ENCODE data around the gene SULT4A1.

DNA sequence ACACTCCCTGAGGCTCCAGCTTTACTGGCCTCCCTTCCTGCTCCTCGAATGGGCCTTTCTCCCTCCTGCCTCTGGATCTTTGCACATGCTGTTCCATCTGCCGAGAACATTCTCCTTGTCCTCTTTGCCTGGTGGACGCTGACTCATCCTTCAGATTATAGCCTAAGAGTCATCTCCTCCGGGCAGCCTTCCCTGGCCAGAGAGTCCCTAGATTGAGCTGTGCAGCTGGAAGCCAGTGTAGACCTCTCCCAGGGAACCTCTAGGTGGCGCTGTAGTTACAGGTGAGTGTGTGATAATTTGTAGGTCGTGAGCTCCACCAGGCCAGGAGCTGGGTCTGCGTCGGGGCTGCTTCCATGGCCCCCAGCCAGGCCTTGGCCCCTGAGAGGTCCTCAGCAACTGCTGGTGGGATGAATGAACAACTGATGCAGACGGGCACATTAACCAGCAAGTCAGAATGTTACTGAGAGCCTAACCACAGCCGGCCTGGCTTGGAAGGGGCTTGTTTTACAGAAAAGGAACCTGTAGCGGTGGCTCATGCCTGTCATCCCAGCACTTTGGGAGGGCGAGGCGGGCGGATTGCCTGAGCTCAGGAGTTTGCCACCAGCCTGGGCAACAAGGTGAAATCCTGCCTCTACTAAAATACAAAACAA, 20.8 kb upstream of the SULT4A1 start:
- no peak for TF ChIP-seq POLR2A (conservative IDR thresholded peaks at IDR 0.05)
- TF ChIP-seq NKRF (IDR thresholded peaks at IDR 0.05; ENCODE audit: borderline replicate concordance): no peak
- TF ChIP-seq, protein P1, sequence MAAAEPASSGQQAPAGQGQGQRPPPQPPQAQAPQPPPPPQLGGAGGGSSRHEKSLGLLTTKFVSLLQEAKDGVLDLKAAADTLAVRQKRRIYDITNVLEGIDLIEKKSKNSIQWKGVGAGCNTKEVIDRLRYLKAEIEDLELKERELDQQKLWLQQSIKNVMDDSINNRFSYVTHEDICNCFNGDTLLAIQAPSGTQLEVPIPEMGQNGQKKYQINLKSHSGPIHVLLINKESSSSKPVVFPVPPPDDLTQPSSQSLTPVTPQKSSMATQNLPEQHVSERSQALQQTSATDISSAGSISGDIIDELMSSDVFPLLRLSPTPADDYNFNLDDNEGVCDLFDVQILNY (CRISPR knock-in tag; IDR thresholded peaks at IDR 0.05): no peak
- peak; percentile 21; the same call in 1 of the 2 replicates for TF ChIP-seq RB1 (IDR thresholded peaks at IDR 0.05; ENCODE audit: low read depth)
- TF ChIP-seq CSDE1 (IDR thresholded peaks at IDR 0.05): no peak
- TF ChIP-seq SMC3 (conservative IDR thresholded peaks at IDR 0.05; ENCODE audit: insufficient read depth, low read depth, low read length): peak; percentile 18; the same call in 1 of the 2 replicates
- TF ChIP-seq SIRT6 (IDR thresholded peaks at IDR 0.05; ENCODE audit: low read depth, low read length): no peak
- no peak for TF ChIP-seq HMG20B (CRISPR knock-in tag; IDR thresholded peaks at IDR 0.05)
- TF ChIP-seq XRCC3 (IDR thresholded peaks at IDR 0.05): no peak
- TF ChIP-seq KDM1A (IDR thresholded peaks at IDR 0.05): no peak
- TF ChIP-seq, protein P2, sequence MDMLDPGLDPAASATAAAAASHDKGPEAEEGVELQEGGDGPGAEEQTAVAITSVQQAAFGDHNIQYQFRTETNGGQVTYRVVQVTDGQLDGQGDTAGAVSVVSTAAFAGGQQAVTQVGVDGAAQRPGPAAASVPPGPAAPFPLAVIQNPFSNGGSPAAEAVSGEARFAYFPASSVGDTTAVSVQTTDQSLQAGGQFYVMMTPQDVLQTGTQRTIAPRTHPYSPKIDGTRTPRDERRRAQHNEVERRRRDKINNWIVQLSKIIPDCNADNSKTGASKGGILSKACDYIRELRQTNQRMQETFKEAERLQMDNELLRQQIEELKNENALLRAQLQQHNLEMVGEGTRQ (CRISPR knock-in tag; IDR thresholded peaks at IDR 0.05): no peak
- TF ChIP-seq, protein P3, sequence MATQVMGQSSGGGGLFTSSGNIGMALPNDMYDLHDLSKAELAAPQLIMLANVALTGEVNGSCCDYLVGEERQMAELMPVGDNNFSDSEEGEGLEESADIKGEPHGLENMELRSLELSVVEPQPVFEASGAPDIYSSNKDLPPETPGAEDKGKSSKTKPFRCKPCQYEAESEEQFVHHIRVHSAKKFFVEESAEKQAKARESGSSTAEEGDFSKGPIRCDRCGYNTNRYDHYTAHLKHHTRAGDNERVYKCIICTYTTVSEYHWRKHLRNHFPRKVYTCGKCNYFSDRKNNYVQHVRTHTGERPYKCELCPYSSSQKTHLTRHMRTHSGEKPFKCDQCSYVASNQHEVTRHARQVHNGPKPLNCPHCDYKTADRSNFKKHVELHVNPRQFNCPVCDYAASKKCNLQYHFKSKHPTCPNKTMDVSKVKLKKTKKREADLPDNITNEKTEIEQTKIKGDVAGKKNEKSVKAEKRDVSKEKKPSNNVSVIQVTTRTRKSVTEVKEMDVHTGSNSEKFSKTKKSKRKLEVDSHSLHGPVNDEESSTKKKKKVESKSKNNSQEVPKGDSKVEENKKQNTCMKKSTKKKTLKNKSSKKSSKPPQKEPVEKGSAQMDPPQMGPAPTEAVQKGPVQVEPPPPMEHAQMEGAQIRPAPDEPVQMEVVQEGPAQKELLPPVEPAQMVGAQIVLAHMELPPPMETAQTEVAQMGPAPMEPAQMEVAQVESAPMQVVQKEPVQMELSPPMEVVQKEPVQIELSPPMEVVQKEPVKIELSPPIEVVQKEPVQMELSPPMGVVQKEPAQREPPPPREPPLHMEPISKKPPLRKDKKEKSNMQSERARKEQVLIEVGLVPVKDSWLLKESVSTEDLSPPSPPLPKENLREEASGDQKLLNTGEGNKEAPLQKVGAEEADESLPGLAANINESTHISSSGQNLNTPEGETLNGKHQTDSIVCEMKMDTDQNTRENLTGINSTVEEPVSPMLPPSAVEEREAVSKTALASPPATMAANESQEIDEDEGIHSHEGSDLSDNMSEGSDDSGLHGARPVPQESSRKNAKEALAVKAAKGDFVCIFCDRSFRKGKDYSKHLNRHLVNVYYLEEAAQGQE (IDR thresholded peaks at IDR 0.05; ENCODE audit: borderline replicate concordance): no peak
- TF ChIP-seq, protein P3 (CRISPR knock-in tag; IDR thresholded peaks at IDR 0.05; ENCODE audit: low read depth): no peak
